SU-DHL-6 (cell line): ENCODE data around the gene PPFIA2.

Source experiments
- EZH2phosphoT487 ChIP-seq: fragments of 200-600 bp; sonication (generic), shearing (Covaris generic); conservative IDR thresholded peaks from 2 replicates; pipeline ENCODE4 v1.6.1; 2018; ENCODE audit warnings: mild to moderate bottlenecking, antibody characterized with exemption, low read length, moderate library complexity, mixed read lengths
- TF ChIP-seq, protein P1 (sequence below): fragments of 200-600 bp; sonication (generic); IDR thresholded peaks from one replicate; pipeline ENCODE4 v1.5.1; 2017; ENCODE audit warnings: antibody characterized with exemption, mild to moderate bottlenecking, low read length, moderate library complexity; ENCODE audit not compliant: insufficient read depth, poor library complexity, severe bottlenecking

DNA sequence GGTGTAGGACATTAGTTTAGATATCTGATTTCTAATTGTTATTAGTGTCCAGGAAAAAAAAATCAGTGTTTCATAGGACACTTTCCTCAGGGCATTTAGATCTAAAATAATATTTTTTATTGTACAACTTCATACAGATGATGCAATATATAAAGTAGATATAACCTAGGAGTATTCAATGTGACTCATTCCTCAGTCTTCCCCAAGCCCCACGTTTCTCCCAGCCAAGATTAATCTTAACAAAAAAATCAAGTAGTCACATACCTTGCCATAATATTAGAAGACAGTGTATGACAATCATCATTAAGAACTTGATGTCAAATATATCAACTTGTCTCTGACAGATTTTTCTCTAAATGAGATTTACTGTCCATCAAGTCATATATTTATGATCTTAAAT is 37.1 kb downstream of the PPFIA2 start:
- TF ChIP-seq, protein P1, sequence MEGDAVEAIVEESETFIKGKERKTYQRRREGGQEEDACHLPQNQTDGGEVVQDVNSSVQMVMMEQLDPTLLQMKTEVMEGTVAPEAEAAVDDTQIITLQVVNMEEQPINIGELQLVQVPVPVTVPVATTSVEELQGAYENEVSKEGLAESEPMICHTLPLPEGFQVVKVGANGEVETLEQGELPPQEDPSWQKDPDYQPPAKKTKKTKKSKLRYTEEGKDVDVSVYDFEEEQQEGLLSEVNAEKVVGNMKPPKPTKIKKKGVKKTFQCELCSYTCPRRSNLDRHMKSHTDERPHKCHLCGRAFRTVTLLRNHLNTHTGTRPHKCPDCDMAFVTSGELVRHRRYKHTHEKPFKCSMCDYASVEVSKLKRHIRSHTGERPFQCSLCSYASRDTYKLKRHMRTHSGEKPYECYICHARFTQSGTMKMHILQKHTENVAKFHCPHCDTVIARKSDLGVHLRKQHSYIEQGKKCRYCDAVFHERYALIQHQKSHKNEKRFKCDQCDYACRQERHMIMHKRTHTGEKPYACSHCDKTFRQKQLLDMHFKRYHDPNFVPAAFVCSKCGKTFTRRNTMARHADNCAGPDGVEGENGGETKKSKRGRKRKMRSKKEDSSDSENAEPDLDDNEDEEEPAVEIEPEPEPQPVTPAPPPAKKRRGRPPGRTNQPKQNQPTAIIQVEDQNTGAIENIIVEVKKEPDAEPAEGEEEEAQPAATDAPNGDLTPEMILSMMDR: no peak
- no peak for TF ChIP-seq EZH2phosphoT487
